Vagina (tissue), 2 donors: ENCODE data around the gene VPS13C. TPM values are rescaled to one million over a fixed set of nuclear protein-coding genes. Genes with fewer than 3 reads are reported as not detected.

Source experiments
- DNase-seq, 2 donors: peaks; one replicate each; pipeline ENCODE4 v3.0.0-alpha.2; 2017; ENCODE audit errors: extremely low spot score in 2 of 2
- H3K27ac ChIP-seq: fragments of 200-600 bp; sonication (generic); one replicate; pipeline ENCODE4 v1.5.1; 2019
- H3K27me3 ChIP-seq: fragments of 200-600 bp; sonication (generic); one replicate; pipeline ENCODE4 v1.5.1; 2019
- H3K36me3 ChIP-seq, 2 donors: fragments of 200-600 bp; sonication (generic); one replicate each; pipeline ENCODE4 v1.5.1; 2017 to 2019
- H3K4me1 ChIP-seq: fragments of 200-600 bp; sonication (generic); one replicate; pipeline ENCODE4 v1.5.1; 2019
- H3K4me3 ChIP-seq, 2 donors: fragments of 200-600 bp; sonication (generic); 1 replicate in 1 of 2; 2 replicates in 1 of 2; pipeline ENCODE4 v1.5.1; 2016 to 2019
- H3K9me3 ChIP-seq: fragments of 200-600 bp; sonication (generic); one replicate; pipeline ENCODE4 v1.5.1; 2019
- POLR2A ChIP-seq, 2 donors: fragments of 450-650 bp; IDR thresholded peaks; one replicate each; pipeline ENCODE4 v1.6.1; 2017; ENCODE audit warnings: antibody characterized with exemption in 2 of 2, mild to moderate bottlenecking in 2 of 2, moderate library complexity in 2 of 2
- POLR2AphosphoS5 ChIP-seq, 2 donors: sonication (generic); formaldehyde crosslinking; IDR thresholded peaks; one replicate each; pipeline ENCODE4 v1.9.0; 2017; ENCODE audit warnings: antibody characterized with exemption in 2 of 2, mild to moderate bottlenecking in 2 of 2, low read depth in 1 of 2; ENCODE audit not compliant: insufficient read depth in 1 of 2
- intact Hi-C: fragments of 100-400 bp; cut with DNase I; formaldehyde crosslinking; loops from one replicate; pipeline ENCODE4 v1.15.1; 2023
- total RNA-seq: library from RNA; depleted of rRNA; stranded (reverse); fragments of >200 nt; gene quantifications from one replicate; pipeline ENCODE4 v1.2.3, GENCODE V29; 2016
- TF ChIP-seq, protein P1 (sequence below), 3 experiments: fragments of 450-650 bp in 2 of 3; fragments of 200-600 bp in 1 of 3; sonication (generic) in 1 of 3; IDR thresholded peaks; one replicate each; pipeline ENCODE4 v1.5.1; 2017 to 2019; ENCODE audit warnings: antibody characterized with exemption in 3 of 3, mild to moderate bottlenecking in 2 of 3, moderate library complexity in 2 of 3

The VPS13C gene
- total RNA-seq, 1 donor from 2014 or later: 52.5 TPM

DNA sequence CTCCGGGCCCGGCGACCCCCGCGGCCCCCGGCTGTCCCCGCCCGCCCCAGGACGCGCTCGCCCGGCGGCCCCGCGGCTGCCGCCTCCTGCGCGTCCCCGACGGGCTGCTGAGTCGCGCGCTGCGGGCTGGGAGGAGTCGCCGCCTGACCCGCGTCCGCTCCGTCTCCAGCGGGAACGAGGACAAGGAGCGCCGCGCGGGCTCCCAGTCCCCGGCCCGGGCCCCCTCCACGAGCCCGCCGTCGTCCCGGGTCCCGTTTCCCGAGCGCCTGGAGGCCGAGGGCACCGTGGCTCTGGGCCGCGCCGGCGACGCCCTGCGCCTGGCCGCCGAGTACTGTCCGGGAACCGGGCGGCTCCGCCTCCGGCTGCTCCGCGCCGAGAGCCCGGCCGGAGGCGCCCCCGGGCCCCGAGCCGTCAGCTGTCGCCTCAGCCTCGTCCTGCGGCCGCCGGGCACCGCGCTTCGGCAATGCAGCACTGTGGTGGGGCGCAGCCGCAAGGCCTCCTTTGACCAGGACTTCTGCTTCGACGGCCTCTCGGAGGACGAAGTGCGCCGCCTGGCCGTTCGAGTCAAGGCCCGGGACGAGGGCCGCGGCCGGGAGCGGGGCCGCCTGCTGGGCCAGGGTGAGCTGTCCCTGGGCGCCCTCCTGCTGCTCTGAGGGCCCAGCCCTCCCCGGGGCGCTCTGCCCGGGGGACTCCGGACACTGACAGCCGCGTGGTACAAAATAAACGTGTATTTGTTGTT, 8.0 kb upstream of the VPS13C start:
- H3K27ac ChIP-seq: peak overlapping the region; percentile 22
- no peaks in the 10 kb centered on the region for H3K36me3 ChIP-seq
- no peaks in the 10 kb centered on the region for H3K27me3 ChIP-seq
- intact Hi-C loops: no loop called here
- H3K9me3 ChIP-seq: no peaks in the 10 kb centered on the region
- TF ChIP-seq POLR2A (IDR thresholded peaks at IDR 0.05) (no peak), POLR2AphosphoS5 (IDR thresholded peaks at IDR 0.05; ENCODE audit: insufficient read depth in 1 of 2, low read depth in 1 of 2) (no peak)
- TF ChIP-seq, protein P1, sequence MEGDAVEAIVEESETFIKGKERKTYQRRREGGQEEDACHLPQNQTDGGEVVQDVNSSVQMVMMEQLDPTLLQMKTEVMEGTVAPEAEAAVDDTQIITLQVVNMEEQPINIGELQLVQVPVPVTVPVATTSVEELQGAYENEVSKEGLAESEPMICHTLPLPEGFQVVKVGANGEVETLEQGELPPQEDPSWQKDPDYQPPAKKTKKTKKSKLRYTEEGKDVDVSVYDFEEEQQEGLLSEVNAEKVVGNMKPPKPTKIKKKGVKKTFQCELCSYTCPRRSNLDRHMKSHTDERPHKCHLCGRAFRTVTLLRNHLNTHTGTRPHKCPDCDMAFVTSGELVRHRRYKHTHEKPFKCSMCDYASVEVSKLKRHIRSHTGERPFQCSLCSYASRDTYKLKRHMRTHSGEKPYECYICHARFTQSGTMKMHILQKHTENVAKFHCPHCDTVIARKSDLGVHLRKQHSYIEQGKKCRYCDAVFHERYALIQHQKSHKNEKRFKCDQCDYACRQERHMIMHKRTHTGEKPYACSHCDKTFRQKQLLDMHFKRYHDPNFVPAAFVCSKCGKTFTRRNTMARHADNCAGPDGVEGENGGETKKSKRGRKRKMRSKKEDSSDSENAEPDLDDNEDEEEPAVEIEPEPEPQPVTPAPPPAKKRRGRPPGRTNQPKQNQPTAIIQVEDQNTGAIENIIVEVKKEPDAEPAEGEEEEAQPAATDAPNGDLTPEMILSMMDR (IDR thresholded peaks at IDR 0.05): no peak
- H3K4me3 ChIP-seq: peak overlapping the region; percentile 54 to 71
- DNase-seq: no peak
- peaks cover 23% of the 10 kb centered on the region for H3K4me1 ChIP-seq

DNA sequence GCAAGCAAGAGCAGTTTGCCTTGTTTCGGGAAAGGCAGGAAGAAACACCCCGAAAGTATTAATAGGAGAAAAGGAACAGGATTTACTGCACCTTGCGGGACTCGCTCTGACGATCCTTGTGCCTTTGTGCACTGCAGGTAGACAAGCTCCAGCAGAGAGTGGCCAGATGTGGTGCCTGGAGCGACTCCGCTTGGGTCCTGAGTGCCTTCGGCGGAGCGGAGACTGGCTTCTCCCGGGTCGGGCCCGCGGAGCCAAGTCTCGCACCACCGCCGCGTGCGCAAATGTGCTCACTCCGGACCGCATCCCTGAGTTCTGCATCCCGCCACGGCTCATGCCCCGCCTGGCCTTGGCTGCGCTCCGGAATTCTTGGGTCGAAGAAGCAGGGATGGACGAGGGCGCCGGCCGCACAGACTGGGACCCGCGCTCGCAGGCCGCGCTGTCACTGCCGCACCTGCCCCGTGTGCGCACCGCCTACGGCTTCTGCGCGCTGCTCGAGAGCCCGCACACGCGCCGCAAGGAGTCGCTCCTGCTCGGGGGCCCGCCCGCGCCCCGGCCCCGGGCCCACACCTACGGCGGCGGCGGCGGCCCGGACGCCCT, 7.3 kb upstream of the VPS13C start:
- H3K9me3 ChIP-seq: no peaks in the 10 kb centered on the region
- no peak for DNase-seq
- H3K4me3 ChIP-seq: peak overlapping the region; percentile 54 to 71
- no peaks in the 10 kb centered on the region for H3K36me3 ChIP-seq
- peak overlapping the region; percentile 14 for H3K27ac ChIP-seq
- H3K4me1 ChIP-seq: peaks cover 24% of the 10 kb centered on the region
- no peaks in the 10 kb centered on the region for H3K27me3 ChIP-seq
- intact Hi-C loops: no loop called here
- TF ChIP-seq POLR2AphosphoS5 (IDR thresholded peaks at IDR 0.05; ENCODE audit: insufficient read depth in 1 of 2, low read depth in 1 of 2) (peak in 1 of 2 donors; percentile 12), POLR2A (IDR thresholded peaks at IDR 0.05) (no peak)
- TF ChIP-seq, protein P1 (IDR thresholded peaks at IDR 0.05): no peak

DNA sequence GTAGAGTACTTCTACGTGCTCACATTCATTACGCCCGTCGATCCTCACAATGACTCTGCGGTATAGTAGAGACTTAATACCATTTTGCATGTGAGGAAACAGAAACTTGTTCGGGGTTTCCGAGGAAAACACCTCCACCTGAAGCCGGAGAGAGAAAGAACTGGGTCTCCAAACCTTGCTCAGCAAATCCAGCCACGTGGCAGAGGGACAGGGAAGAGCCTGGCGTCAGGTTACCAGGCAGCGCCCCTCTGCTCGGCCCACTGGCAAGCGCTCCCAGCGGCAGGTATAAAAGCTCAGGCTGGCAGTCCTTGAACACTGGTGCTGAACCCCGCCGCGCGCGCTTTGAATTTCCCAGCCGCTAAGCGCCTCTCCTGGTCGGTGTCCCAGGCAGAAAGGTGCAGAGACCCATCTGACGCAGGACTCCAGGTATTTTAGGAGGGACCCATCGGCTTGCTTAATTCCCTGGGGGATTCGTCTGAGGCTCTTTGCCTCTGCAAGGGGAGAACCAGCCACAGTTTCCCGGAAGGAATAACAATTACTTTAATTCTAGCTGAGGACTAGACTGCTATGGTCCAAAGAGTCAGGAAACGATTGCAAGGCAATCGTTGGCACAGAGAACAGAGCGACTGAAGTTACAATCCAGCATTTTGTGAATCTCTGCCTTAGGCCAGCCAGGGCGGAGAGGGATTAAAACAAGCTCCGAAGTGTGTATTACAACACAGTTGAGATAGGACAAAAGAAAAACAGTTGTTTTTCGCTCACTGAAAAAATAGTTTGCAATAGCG, 6.6 kb upstream of the VPS13C start, which contains the start of gene C2CD4A:
TSS of gene C2CD4A (plus strand) at position 315 of the 785 bp plus-strand sequence. CDS start 637 bp downstream, outside the sequence.
- peaks cover 25% of the 10 kb centered on the region for H3K4me1 ChIP-seq
- no peaks in the 10 kb centered on the region for H3K9me3 ChIP-seq
- H3K4me3 ChIP-seq: peak within 1 kb of the TSS; percentile 54 to 71
- no peaks in the 10 kb centered on the region for H3K27me3 ChIP-seq
- no peak for DNase-seq
- no peaks in the 10 kb centered on the region for H3K36me3 ChIP-seq
- peak within 1 kb of the TSS; percentile 14 for H3K27ac ChIP-seq
- intact Hi-C loops: no loop called here
- peak in 1 of 2 donors; percentile 52 for TF ChIP-seq POLR2AphosphoS5 (IDR thresholded peaks at IDR 0.05; ENCODE audit: insufficient read depth in 1 of 2, low read depth in 1 of 2)
- TF ChIP-seq, protein P1 (IDR thresholded peaks at IDR 0.05): no peak

DNA sequence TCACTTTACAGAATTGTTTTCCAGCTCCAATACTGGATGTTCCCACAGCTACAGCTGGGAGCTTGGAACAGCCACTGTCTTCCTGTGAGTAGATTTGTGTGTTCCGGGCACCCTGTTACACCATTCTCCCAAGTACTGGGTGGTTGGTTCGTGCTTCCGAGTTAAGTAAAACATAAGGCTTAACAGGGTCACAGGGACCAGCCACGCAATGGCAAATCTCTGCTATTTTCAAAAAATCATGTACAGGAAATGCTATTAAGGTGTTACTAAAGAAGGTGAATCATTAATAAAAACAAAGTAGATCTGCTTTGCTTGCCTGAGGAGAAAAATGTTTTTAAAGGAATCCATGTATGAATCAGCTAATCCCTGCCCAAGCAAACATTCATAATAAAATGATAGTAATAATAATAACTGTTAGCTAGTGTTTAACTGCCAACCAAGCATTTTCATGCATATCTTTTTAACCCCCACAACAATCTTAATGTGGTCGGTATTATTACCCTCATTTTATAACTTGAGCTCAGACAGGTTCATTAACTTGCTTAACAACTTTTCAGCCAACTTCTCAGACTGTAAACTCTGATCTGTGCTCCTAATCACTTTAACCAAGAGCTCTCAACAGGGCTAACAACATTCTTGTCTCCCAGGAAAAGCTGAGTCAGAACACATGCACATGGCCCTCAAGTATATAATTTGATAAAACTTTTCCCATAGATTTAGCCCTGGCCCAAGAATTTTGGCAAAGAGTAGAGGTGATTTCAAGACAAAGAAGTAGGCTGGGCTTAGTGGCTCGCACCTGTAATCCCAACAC, 3.8 kb upstream of the VPS13C start:
- TF ChIP-seq POLR2AphosphoS5 (IDR thresholded peaks at IDR 0.05; ENCODE audit: insufficient read depth in 1 of 2, low read depth in 1 of 2): peak in 1 of 2 donors; percentile 28
- TF ChIP-seq, protein P1 (IDR thresholded peaks at IDR 0.05): no peak
- H3K36me3 ChIP-seq: no peaks in the 10 kb centered on the region
- no peak overlapping the region for H3K27ac ChIP-seq
- peaks cover 33% of the 10 kb centered on the region for H3K4me1 ChIP-seq
- intact Hi-C loops: no loop called here
- H3K9me3 ChIP-seq: no peaks in the 10 kb centered on the region
- no peak for DNase-seq
- H3K4me3 ChIP-seq: no peak overlapping the region
- H3K27me3 ChIP-seq: no peaks in the 10 kb centered on the region
